ACC112 (cell line): ENCODE measurements around the gene JMJD6.
"Not testable (repeated sequence)": the region's sequence is repeated elsewhere in the genome, so short reads cannot be mapped to it uniquely, and the experiment has no call there.

Source experiments
- H2AFZ ChIP-seq: fragments of 200-600 bp; sonication (generic); one replicate; pipeline ENCODE4 v1.6.0; 2017; ENCODE audit warnings: antibody characterized with exemption, low read length; ENCODE audit not compliant: unreplicated experiment
- H3K27ac ChIP-seq: fragments of 200-600 bp; sonication (generic); 2 replicates; pipeline ENCODE4 v1.5.1; 2014; ENCODE audit warnings: low read depth, mild to moderate bottlenecking, antibody characterized with exemption, low read length, moderate library complexity
- H3K27me3 ChIP-seq: fragments of 200-600 bp; sonication (generic); 2 replicates; pipeline ENCODE4 v1.6.1; 2014; ENCODE audit warnings: mild to moderate bottlenecking, antibody characterized with exemption, low read length, moderate library complexity, mixed read lengths; ENCODE audit not compliant: insufficient read depth
- H3K36me3 ChIP-seq: fragments of 200-600 bp; sonication (generic); 2 replicates; pipeline ENCODE4 v1.6.1; 2016; ENCODE audit warnings: mild to moderate bottlenecking, antibody characterized with exemption, low read length, moderate library complexity, mixed read lengths; ENCODE audit not compliant: insufficient read depth
- H3K4me1 ChIP-seq: fragments of 200-600 bp; sonication (generic); one replicate; pipeline ENCODE4 v1.6.1; 2016; ENCODE audit warnings: low read length, mixed read lengths; ENCODE audit not compliant: insufficient read depth, unreplicated experiment, control insufficient read depth
- H3K4me3 ChIP-seq: fragments of 200-600 bp; sonication (generic); 2 replicates; pipeline ENCODE4 v1.5.1; 2014; ENCODE audit warnings: mild to moderate bottlenecking, low read depth, low read length
- H3K79me2 ChIP-seq: fragments of 200-600 bp; sonication (generic); one replicate; pipeline ENCODE4 v1.6.0; 2016; ENCODE audit warnings: low read length; ENCODE audit not compliant: control insufficient read depth, unreplicated experiment, insufficient read depth

Gene JMJD6

DNA sequence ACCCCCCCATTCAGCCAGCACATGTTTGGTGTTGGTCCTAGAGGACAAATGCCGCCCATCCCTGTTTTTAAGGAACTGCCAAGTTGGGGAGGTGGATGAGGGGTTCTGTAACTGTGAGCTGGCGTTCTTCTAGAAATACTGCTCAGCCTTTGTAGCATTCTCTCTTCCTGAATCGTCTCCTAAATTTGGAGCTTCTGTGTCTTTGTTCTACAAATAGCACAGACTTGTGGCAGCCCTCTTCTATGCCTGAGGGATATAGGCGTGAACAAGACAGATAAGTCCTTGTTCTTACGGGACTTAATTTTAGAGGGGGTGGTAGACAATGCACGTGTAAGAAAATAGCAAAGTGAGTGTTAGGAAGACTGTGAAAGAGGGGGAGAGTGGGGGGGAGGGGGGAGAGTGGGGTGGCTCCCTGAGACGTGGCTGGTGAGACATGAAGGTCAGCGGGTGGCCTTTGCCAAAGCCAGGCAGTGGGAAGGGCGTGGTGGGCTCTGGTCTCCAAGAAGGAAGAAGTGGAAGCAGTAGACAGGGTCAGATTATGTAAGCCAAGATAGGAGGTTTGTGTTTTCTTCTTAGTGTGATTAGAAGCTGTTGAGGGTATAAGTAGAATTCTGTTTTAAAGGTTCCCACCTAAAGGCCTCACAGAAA is 21.4 kb upstream of the JMJD6 start:
- peaks cover 3% of the 10 kb centered on the region for H3K4me1 ChIP-seq

DNA sequence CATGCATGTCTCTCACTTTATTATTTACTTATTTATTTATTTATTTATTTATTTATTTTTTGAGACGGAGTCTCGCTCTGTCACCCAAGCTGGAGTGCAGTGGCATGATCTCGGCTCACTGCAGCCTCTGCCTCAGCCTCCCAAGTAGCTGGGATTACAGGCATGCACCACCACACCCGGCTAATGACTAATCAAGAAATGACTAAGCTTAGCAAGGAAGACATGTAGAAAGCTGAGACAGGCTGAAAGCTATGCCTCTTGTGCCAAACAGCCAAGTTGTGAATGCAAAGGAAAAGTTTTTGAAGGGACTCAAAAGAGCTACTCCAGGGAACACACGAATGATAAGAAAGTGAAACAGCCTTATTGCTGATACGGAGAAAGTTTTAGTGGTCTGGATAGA is 19.4 kb upstream of the JMJD6 start:
- not testable (repeated sequence) for H3K27ac ChIP-seq, H2AFZ ChIP-seq
- peaks cover 37% of the 10 kb centered on the region for H3K36me3 ChIP-seq

More for the DNA sequence above, 21.4 kb upstream of the JMJD6 start:
- no peaks in the 10 kb centered on the region for H3K27me3 ChIP-seq
- no peak overlapping the region for H3K27ac ChIP-seq
- no peak overlapping the region for H3K4me3 ChIP-seq
- peaks cover 31% of the 10 kb centered on the region for H3K36me3 ChIP-seq
- H3K79me2 ChIP-seq = no peaks in the 10 kb centered on the region
- H2AFZ ChIP-seq = no peak overlapping the region

GRCh38 chr17:76744747-76745146 is 18.3 kb upstream of the JMJD6 start:
- peaks cover 10% of the 10 kb centered on the region for H3K79me2 ChIP-seq
- no peak overlapping the region for H3K27ac ChIP-seq
- H3K36me3 ChIP-seq = peaks cover 37% of the 10 kb centered on the region
- H3K27me3 ChIP-seq = no peaks in the 10 kb centered on the region
- no peak overlapping the region for H2AFZ ChIP-seq
- H3K4me3 ChIP-seq = no peak overlapping the region
- H3K4me1 ChIP-seq = peaks cover 13% of the 10 kb centered on the region

More for the DNA sequence above, 19.4 kb upstream of the JMJD6 start:
- not testable (repeated sequence) for H3K79me2 ChIP-seq, H3K4me1 ChIP-seq, H3K4me3 ChIP-seq, H3K27me3 ChIP-seq

DNA sequence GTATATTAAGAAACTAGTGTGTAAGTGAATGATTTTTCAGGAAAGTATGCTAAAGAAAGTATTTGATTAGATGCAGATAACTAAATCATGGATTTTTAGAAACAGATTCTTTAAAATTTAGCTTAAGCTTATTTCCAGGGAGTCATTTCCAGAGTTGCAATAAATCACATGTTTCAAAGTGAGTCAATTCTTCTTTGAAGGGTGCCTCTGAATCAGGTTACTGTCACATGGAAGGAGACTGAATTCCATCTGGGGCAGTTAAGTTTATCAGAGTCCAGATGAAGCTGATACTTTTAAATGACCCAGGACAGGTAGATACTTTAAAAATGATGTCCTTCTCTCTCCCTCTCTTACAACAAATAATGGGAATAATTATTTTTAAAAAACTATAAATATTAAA is 16.6 kb upstream of the JMJD6 start:
- peaks cover 28% of the 10 kb centered on the region for H3K79me2 ChIP-seq
- H3K27ac ChIP-seq = no peak overlapping the region
- no peak overlapping the region for H2AFZ ChIP-seq
- peaks cover 17% of the 10 kb centered on the region for H3K4me1 ChIP-seq
- peaks cover 37% of the 10 kb centered on the region for H3K36me3 ChIP-seq
- no peaks in the 10 kb centered on the region for H3K27me3 ChIP-seq
- no peak overlapping the region for H3K4me3 ChIP-seq

GRCh38 chr17:76740329-76741118 is 14.1 kb upstream of the JMJD6 start:
- no peak overlapping the region for H3K27ac ChIP-seq
- H3K79me2 ChIP-seq = peaks cover 44% of the 10 kb centered on the region
- peak overlapping the region; percentile 6 for H3K4me3 ChIP-seq
- H3K27me3 ChIP-seq = no peaks in the 10 kb centered on the region
- H3K36me3 ChIP-seq = peaks cover 33% of the 10 kb centered on the region
- peaks cover 14% of the 10 kb centered on the region for H3K4me1 ChIP-seq
- H2AFZ ChIP-seq = no peak overlapping the region

- H2AFZ ChIP-seq, H3K27ac ChIP-seq, H3K27me3 ChIP-seq: not testable (repeated sequence)
- H3K4me1 ChIP-seq = peaks cover 14% of the 10 kb centered on the region
- H3K36me3 ChIP-seq = peaks cover 33% of the 10 kb centered on the region
- H3K79me2 ChIP-seq = peaks cover 52% of the 10 kb centered on the region
- peak overlapping the region; percentile 87 for H3K4me3 ChIP-seq
These were observed 13.2 kb upstream of the JMJD6 start for GRCh38 chr17:76739568-76740115.

DNA sequence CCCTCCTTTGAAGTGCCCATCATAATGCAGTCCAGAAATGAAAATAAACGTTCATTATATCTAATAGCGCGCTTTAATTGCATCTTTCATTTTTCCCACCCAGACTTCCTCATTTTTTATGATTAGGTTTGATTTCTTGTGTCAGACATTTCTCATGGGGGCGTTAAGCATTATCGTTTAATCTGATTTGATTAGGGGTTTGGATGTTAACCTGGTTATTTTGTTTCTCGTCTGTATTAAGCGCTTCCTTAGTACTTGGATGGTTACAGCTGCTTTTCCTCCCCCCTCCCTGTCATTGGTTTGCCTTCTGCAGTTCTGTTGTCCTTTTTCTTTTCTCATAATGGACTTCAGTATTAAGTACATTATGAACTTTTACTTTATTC is 12.1 kb upstream of the JMJD6 start:
- Histone ChIP-seq H3K27me3 (no peaks in the 10 kb centered on the region), H2AFZ (peak overlapping the region; percentile 12), H3K27ac (peak overlapping the region; percentile 92), H3K79me2 (peaks cover 64% of the 10 kb centered on the region), H3K4me3 (peak overlapping the region; percentile 87), H3K36me3 (peaks cover 35% of the 10 kb centered on the region), H3K4me1 (peaks cover 19% of the 10 kb centered on the region)

GRCh38 chr17:76737676-76738467 is 11.5 kb upstream of the JMJD6 start, which contains the start of gene MFSD11:
Gene MFSD11, plus strand, starts transcription at chr17:76738119. Its CDS starts 234 bp downstream, at chr17:76738353.
- peaks cover 25% of the 10 kb centered on the region for H3K4me1 ChIP-seq
- peaks cover 70% of the 10 kb centered on the region for H3K79me2 ChIP-seq
- no peaks in the 10 kb centered on the region for H3K27me3 ChIP-seq
- H3K36me3 ChIP-seq = peaks cover 41% of the 10 kb centered on the region
- peak within 1 kb of the TSS; percentile 12 for H2AFZ ChIP-seq
- H3K27ac ChIP-seq = peak within 1 kb of the TSS; percentile 92
- H3K4me3 ChIP-seq = peak within 1 kb of the TSS; percentile 87

DNA sequence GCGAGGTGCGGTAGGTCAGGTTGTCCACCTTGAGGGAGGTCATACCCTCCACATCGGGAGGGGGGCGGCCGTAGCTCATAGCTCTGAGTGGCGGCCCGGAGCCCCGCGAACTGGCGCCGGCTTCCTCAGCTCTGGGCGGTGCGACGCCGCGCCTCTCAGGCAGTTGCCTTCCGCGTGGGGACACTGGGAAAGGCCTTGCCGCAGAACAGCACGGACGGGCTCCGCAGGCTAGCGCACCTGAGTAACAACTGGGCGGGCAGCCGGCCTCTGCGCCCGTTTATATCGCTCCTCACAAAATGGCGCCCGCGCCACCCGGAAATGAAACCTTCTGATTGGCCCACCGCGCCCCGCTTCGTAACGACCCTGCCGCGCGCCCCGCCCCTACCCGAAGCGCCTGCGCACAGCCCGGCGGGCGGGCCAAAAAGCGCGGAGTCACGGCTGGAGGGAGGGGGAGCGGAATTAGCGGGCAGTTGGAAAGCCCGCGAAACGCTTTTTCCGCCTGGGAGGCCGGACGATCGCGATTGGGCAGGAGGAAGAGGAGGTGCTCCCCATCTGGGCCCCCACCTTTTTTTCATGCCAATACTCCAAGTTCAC is 10.8 kb upstream of the JMJD6 start, which contains the start of gene SRSF2:
SRSF2 (minus strand) TSS at position 250 of the 594 bp plus-strand sequence; CDS start at position 79, 171 bp downstream.
- Histone ChIP-seq H3K4me1 (peaks cover 28% of the 10 kb centered on the region), H3K79me2 (peaks cover 76% of the 10 kb centered on the region), H2AFZ (peak within 1 kb of the TSS; percentile 12), H3K4me3 (peak within 1 kb of the TSS; percentile 87), H3K36me3 (peaks cover 44% of the 10 kb centered on the region), H3K27ac (peak within 1 kb of the TSS; percentile 92), H3K27me3 (no peaks in the 10 kb centered on the region)
